GM12874 (cell line): Measurements from ENCODE around the gene RAB6B.

Experiments used
- CTCF ChIP-seq: IDR thresholded peaks from 2 replicates; pipeline ENCODE4 v1.5.1; 2011; ENCODE audit warnings: low read depth, mild to moderate bottlenecking, control low read depth, low read length, moderate library complexity; ENCODE audit not compliant: insufficient read depth

Gene RAB6B

GRCh38 chr3:133865136-133865855 is 30.4 kb downstream of the RAB6B start:
- TF ChIP-seq CTCF: no peak

GRCh38 chr3:133864616-133865015 is 31.1 kb downstream of the RAB6B start:
- TF ChIP-seq CTCF: no peak

DNA sequence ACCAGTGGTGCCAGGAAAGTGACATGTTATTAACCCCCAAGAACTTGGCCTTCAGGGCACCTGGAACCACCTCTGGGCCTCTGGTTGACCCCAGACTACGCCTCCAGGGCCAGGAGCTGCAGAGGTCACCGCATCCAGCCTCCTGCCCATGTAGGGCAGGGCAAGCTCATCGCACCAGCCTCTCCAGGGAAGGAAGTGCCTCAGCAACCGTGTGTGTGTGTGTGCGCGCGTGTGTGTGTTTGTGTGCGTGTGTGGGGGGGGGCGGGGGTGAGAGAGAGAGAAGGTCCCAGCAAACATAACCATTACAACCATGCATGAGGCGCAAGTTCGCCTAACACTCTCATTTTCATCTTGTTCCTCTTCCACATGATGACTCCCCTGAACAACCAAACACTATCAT is 31.8 kb downstream of the RAB6B start:
- TF ChIP-seq CTCF: no peak

GRCh38 chr3:133862161-133862560 is 33.5 kb downstream of the RAB6B start:
- TF ChIP-seq CTCF: no peak

DNA sequence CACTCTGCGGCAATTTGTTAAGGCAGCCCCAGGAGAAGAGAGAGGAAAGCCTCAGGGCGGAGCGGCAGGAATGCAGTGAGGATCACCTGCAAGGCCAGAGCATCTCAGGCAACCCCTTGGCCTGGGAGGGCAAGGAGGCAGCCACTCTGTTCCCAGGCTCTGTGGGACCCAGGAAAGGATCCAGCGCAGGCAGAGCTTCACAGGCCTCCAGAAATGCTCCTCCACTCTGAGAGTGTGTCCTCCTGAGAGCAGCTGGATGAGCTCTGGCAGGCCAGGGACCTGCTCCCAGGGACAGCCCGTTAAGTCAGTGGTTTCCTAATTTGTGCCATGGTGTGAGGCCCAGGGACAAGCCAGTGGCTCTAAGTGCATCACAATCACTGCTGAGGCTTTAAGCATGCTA is 35.2 kb downstream of the RAB6B start:
- no peak for TF ChIP-seq CTCF

DNA sequence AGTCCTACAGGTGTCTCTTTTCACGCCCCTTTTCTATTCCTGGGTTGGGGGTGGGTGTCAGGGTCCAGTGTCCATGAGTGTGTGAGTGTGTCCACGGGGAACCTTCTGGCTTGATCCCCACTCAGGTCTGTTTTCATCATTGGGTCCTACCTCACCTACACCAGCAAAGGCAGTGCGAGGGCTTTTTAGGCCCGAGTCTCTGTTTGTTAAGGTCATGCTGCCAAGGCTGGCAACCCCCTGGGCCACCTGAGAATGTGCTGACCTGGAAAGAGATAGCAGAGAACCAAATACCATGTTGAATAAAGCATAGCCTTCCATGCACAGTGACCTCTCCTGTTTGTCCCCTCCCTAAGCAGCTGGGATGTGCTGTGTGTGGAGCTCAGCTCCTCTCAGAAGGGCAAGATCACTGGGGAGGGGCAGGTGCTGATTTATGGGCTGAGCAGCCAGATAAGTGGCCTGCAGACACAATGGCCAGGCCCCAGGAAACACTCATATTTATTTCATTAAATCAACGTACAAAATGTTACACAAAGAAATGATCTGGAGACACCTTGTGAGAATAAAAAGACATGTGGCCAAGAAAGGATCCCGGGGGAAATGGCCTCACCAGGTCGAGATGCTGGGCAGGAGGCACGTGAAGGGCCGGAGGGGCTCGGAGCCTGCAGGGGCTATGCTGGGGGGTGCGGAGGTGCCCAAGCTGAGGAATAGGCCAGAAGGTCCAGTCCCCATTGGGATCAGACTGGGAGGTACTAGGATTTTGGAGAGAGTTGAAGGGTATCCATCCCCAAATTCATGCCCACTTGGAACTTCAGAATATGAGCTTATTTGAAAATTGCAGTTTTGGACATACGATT is 36.1 kb downstream of the RAB6B start:
- TF ChIP-seq CTCF: no peak

GRCh38 chr3:133857767-133858166 is 37.9 kb downstream of the RAB6B start:
- no peak for TF ChIP-seq CTCF
